NCI-H460 (cell line): ENCODE data around the gene NCF4. TPM values are rescaled to one million over a fixed set of nuclear protein-coding genes. Genes with fewer than 3 reads are reported as not detected.

Experiments used
- DNase-seq: peaks from one replicate; pipeline ENCODE4 v3.0.0-alpha.2; 2016; ENCODE audit warnings: low read depth; ENCODE audit errors: extremely low read depth
- total RNA-seq: library from RNA; depleted of rRNA; stranded (reverse); fragments of >200 nt; shearing (Covaris generic); gene quantifications from 2 replicates; pipeline ENCODE4 v1.2.3, GENCODE V29; 2014

The NCF4 gene
- total RNA-seq, 1 experiment from 2014 or later = not detected

- DNase-seq = no peak
These were observed 31.5 kb downstream of the NCF4 start for GRCh38 chr22:36892292-36892691.

- no peak for DNase-seq
These were observed 32.5 kb downstream of the NCF4 start for GRCh38 chr22:36893262-36893661.

- no peak for DNase-seq
These were observed 33.5 kb downstream of the NCF4 start for GRCh38 chr22:36894266-36894665.

GRCh38 chr22:36897611-36898010 lies 36.8 kb downstream of the NCF4 start:
- no peak for DNase-seq

GRCh38 chr22:36898690-36899089 lies 37.9 kb downstream of the NCF4 start:
- no peak for DNase-seq

- DNase-seq = no peak
These were observed 38.7 kb downstream of the NCF4 start for GRCh38 chr22:36899498-36899897.

- DNase-seq = no peak
These were observed 39.4 kb downstream of the NCF4 start for GRCh38 chr22:36900225-36900624.

GRCh38 chr22:36900880-36901279 lies 40.1 kb downstream of the NCF4 start:
- no peak for DNase-seq

- DNase-seq = no peak
These were observed 40.8 kb downstream of the NCF4 start for GRCh38 chr22:36901411-36902142.

- no peak for DNase-seq
These were observed 41.5 kb downstream of the NCF4 start for GRCh38 chr22:36902143-36902926.

- no peak for DNase-seq
These were observed 43.6 kb downstream of the NCF4 start for GRCh38 chr22:36904260-36904880.

- no peak for DNase-seq
These were observed 46.7 kb downstream of the NCF4 start for GRCh38 chr22:36907253-36908195.

- DNase-seq = no peak
These were observed 49.7 kb downstream of the NCF4 start for GRCh38 chr22:36910461-36910860.

- DNase-seq = no peak
These were observed 51.3 kb downstream of the NCF4 start for GRCh38 chr22:36911887-36912661.

GRCh38 chr22:36912694-36913426 lies 52.1 kb downstream of the NCF4 start:
- no peak for DNase-seq

GRCh38 chr22:36913427-36914389 lies 52.9 kb downstream of the NCF4 start, which contains the start of gene CSF2RB:
Gene CSF2RB, plus strand, starts transcription at chr22:36913628. Its CDS starts 8,580 bp downstream, at chr22:36922208.
- DNase-seq = no peak

- DNase-seq = no peak
These were observed 53.6 kb downstream of the NCF4 start for GRCh38 chr22:36914390-36914752.

GRCh38 chr22:36916034-36916433 lies 55.2 kb downstream of the NCF4 start:
- DNase-seq = no peak
